Smooth muscle cell of bladder (primary cell): ENCODE results near the gene SMIM23. TPM values are rescaled to one million over a fixed set of nuclear protein-coding genes. Genes with fewer than 3 reads are reported as not detected.

ENCODE experiments used
- total RNA-seq: library from RNA; depleted of rRNA; stranded (reverse); fragments of >200 nt; gene quantifications from 2 replicates; pipeline ENCODE4 v1.2.3, GENCODE V29; 2014

Gene SMIM23
- not detected in 2 replicates for total RNA-seq

DNA sequence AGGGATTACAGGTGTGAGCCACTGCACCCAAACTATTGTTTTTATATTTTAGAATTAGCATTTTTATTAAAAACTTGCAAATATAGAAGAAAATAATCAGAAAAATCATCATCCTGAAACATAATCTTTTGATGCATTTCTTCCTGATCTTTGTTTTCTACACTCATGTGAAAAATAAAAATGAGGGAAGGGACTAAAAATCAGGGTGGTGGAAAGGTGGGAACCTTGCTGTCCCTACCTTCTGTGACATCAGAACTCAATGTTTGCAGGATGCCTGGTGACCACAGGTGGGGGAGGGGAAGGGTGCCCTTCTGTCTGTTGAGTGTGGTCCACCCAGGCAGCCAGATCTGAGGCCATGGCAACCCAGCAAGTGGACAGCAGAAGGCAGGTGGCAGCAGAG, at the start of gene SMIM23:
Gene SMIM23 (plus strand): TSS at position 301 of the 400 bp plus-strand sequence. CDS start 55 bp downstream, at position 356.

Other genes with a start within 250 kb of the SMIM23 start
- gene FBXW11, start 220.8 kb downstream of the SMIM23 start, total RNA-seq = 60.7 and 75.9 TPM in 2 replicates